ENCODE measurements around the gene AATF.

The AATF gene

GRCh38 chr17:37081287-37081686 lies 132.5 kb downstream of the AATF start:
- no peak for DNase-seq (ENCODE audit: low read depth)

GRCh38 chr17:37082311-37082860 lies 133.6 kb downstream of the AATF start:
- no peak for DNase-seq (ENCODE audit: low read depth)

GRCh38 chr17:37082985-37083384 lies 134.2 kb downstream of the AATF start:
- DNase-seq (ENCODE audit: low read depth) = no peak

GRCh38 chr17:37083456-37083855 lies 134.7 kb downstream of the AATF start:
- DNase-seq (ENCODE audit: low read depth) = no peak

- DNase-seq (ENCODE audit: low read depth) = no peak
Measured at GRCh38 chr17:37084372-37084771, 135.6 kb downstream of the AATF start.

GRCh38 chr17:37086334-37086733 lies 137.6 kb downstream of the AATF start:
- no peak for DNase-seq (ENCODE audit: low read depth)

GRCh38 chr17:37086948-37087347 lies 138.2 kb downstream of the AATF start:
- no peak for DNase-seq (ENCODE audit: low read depth)

GRCh38 chr17:37087683-37088082 lies 138.9 kb downstream of the AATF start:
- no peak for DNase-seq (ENCODE audit: low read depth)

GRCh38 chr17:37088459-37088858 lies 139.7 kb downstream of the AATF start:
- DNase-seq (ENCODE audit: low read depth) = no peak

- DNase-seq (ENCODE audit: low read depth) = no peak
Measured at GRCh38 chr17:37088913-37089312, 140.2 kb downstream of the AATF start.

- peak; percentile 3 for DNase-seq (ENCODE audit: low read depth)
Measured at GRCh38 chr17:37089956-37090355, 141.2 kb downstream of the AATF start.

GRCh38 chr17:37090941-37091340 lies 142.2 kb downstream of the AATF start:
- no peak for DNase-seq (ENCODE audit: low read depth)

- no peak for DNase-seq (ENCODE audit: low read depth)
Measured at GRCh38 chr17:37092071-37092470, 143.3 kb downstream of the AATF start.

GRCh38 chr17:37092701-37093100 lies 143.9 kb downstream of the AATF start:
- DNase-seq (ENCODE audit: low read depth) = no peak

- DNase-seq (ENCODE audit: low read depth) = no peak
Measured at GRCh38 chr17:37094391-37094790, 145.6 kb downstream of the AATF start.

GRCh38 chr17:37096071-37096470 lies 147.3 kb downstream of the AATF start:
- DNase-seq (ENCODE audit: low read depth) = no peak

GRCh38 chr17:37097154-37097553 lies 148.4 kb downstream of the AATF start:
- no peak for DNase-seq (ENCODE audit: low read depth)

GRCh38 chr17:37098152-37098551 lies 149.4 kb downstream of the AATF start:
- DNase-seq (ENCODE audit: low read depth) = no peak

GRCh38 chr17:37098910-37099664 lies 150.3 kb downstream of the AATF start:
- DNase-seq (ENCODE audit: low read depth) = no peak

- DNase-seq (ENCODE audit: low read depth) = no peak
Measured at GRCh38 chr17:37100231-37100630, 151.5 kb downstream of the AATF start.

GRCh38 chr17:37101306-37101705 lies 152.6 kb downstream of the AATF start:
- no peak for DNase-seq (ENCODE audit: low read depth)

GRCh38 chr17:37103231-37103630 lies 154.5 kb downstream of the AATF start:
- no peak for DNase-seq (ENCODE audit: low read depth)

GRCh38 chr17:37106049-37106448 lies 157.3 kb downstream of the AATF start:
- no peak for DNase-seq (ENCODE audit: low read depth)
